HepG2 (cell line): ENCODE data around the gene PFKP. TPM values are rescaled to one million over a fixed set of nuclear protein-coding genes. Genes with fewer than 3 reads are reported as not detected.

ENCODE experiments used
- ATAC-seq: fragments of 200-7000 bp; cut with Tn5 transposase; 3 replicates; pipeline ENCODE4 v1.9.1; 2020; ENCODE audit warnings: mild to moderate bottlenecking, moderate library complexity
- BruUV-seq: library from RNA; stranded (reverse); fragments of 400-500 nt; replicated peaks from 2 replicates; lab custom pipeline; 2021; lab: Mats Ljungman, UMichigan
- CTCF ChIA-PET: fragments of 300-600 bp; formaldehyde crosslinking; extraction: SDS; loops from one replicate; lab custom pipeline; 2021; ENCODE audit warnings: low total read pairs, inconsistent platforms, low intra/inter-chr PET ratio; lab: Yijun Ruan, JAX
- POLR2A ChIA-PET: fragments of 350-600 bp; sonication (Branson Sonifier 250); formaldehyde crosslinking; loops from one replicate; lab custom pipeline; 2020; ENCODE audit warnings: antibody characterized with exemption, inconsistent platforms; lab: Yijun Ruan, JAX
- DNase-seq: peaks from one replicate; pipeline ENCODE4 v3.0.0-alpha.2; 2015; ENCODE audit warnings: low spot score
- FAIRE-seq: peaks from 3 replicates; lab custom pipeline; 2011; peaks lifted over from hg19 to GRCh38; lab: Jason Lieb, UNC
- H2AFZ ChIP-seq: one replicate; pipeline ENCODE4 v1.6.1; 2011; ENCODE audit warnings: low read length, inconsistent platforms
- H3K27ac ChIP-seq: fragments of 300-600 bp; 3 replicates; pipeline ENCODE4 v1.8.0; 2011; ENCODE audit warnings: mixed run types, mild to moderate bottlenecking, mixed read lengths, low read length, inconsistent platforms; ENCODE audit not compliant: insufficient read depth; ENCODE audit errors: extremely low read length
- H3K27me3 ChIP-seq, 2 experiments: fragments of 200-600 bp in 1 of 2; 2 replicates in 1 of 2; 3 replicates in 1 of 2; pipeline versions ENCODE4 v1.6.0 to v1.8.0; 2011; ENCODE audit warnings: low read length in 2 of 2, mild to moderate bottlenecking in 2 of 2, moderate library complexity in 2 of 2, inconsistent platforms in 1 of 2; ENCODE audit not compliant: insufficient read depth in 2 of 2, control insufficient read depth in 1 of 2
- H3K36me3 ChIP-seq, 2 experiments: fragments of 200-600 bp in 1 of 2; replicated peaks in 1 of 2; 2 replicates in 1 of 2; 3 replicates in 1 of 2; pipeline versions ENCODE4 v1.5.1 to v1.8.0; 2011; ENCODE audit warnings: low read length in 2 of 2, inconsistent platforms in 1 of 2; ENCODE audit not compliant: insufficient read depth in 2 of 2, control insufficient read depth in 1 of 2
- H3K4me1 ChIP-seq: 2 replicates; pipeline ENCODE4 v1.5.1; 2012; ENCODE audit warnings: low read length, inconsistent platforms; ENCODE audit not compliant: insufficient read depth
- H3K4me2 ChIP-seq: 2 replicates; pipeline ENCODE4 v1.6.0; 2011; ENCODE audit warnings: low read depth, low read length, inconsistent platforms
- H3K4me3 ChIP-seq, 3 experiments: fragments of 200-600 bp in 1 of 3; sonication (generic), shearing (Covaris generic) in 1 of 3; replicated peaks in 1 of 3; 2 replicates each; pipeline ENCODE4 v1.5.1; 2011 to 2016; ENCODE audit warnings: low read length in 3 of 3, inconsistent platforms in 2 of 3, low read depth in 2 of 3, mild to moderate bottlenecking in 2 of 3, control low read depth in 1 of 3, mixed read lengths in 1 of 3; ENCODE audit not compliant: insufficient read depth in 1 of 3
- H3K79me2 ChIP-seq: one replicate; pipeline ENCODE4 v1.6.1; 2011; ENCODE audit warnings: low read length, inconsistent platforms; ENCODE audit not compliant: insufficient read depth
- H3K9ac ChIP-seq: 2 replicates; pipeline ENCODE4 v1.6.0; 2011; ENCODE audit warnings: mild to moderate bottlenecking, low read depth, low read length, inconsistent platforms; ENCODE audit not compliant: insufficient read depth
- H3K9me3 ChIP-seq: 2 replicates; pipeline ENCODE4 v1.5.1; 2012; ENCODE audit warnings: mild to moderate bottlenecking, low read length
- H4K20me1 ChIP-seq: 2 replicates; pipeline ENCODE4 v1.6.0; 2011; ENCODE audit warnings: inconsistent platforms, mild to moderate bottlenecking, low read length, moderate library complexity; ENCODE audit not compliant: insufficient read depth
- ARNTL ChIP-seq: sonication (generic); formaldehyde crosslinking; IDR thresholded peaks from 2 replicates; pipeline ENCODE4 v1.4.0; 2020; ENCODE audit warnings: mild to moderate bottlenecking, missing genetic modification reagents
- BORCS8-MEF2B ChIP-seq: sonication (generic); formaldehyde crosslinking; IDR thresholded peaks from 2 replicates; pipeline ENCODE4 v1.8.0; 2022; ENCODE audit warnings: mild to moderate bottlenecking, missing genetic modification reagents
- CENPX ChIP-seq: sonication (generic); formaldehyde crosslinking; IDR thresholded peaks from 2 replicates; pipeline ENCODE4 v1.9.0; 2021; ENCODE audit warnings: mild to moderate bottlenecking, missing genetic modification reagents, moderate library complexity
- ERF ChIP-seq: IDR thresholded peaks from 2 replicates; pipeline ENCODE4 v1.6.1; 2018; ENCODE audit warnings: missing biosample characterization, missing genetic modification reagents
- IRF9 ChIP-seq: sonication (generic); formaldehyde crosslinking; IDR thresholded peaks from 2 replicates; pipeline ENCODE4 v1.8.0; 2022; ENCODE audit warnings: missing genetic modification reagents, mild to moderate bottlenecking, borderline replicate concordance
- MAFK ChIP-seq, 2 experiments: IDR thresholded peaks in 1 of 2; conservative IDR thresholded peaks in 1 of 2; 2 replicates each; pipeline ENCODE4 v1.6.1; 2011; ENCODE audit warnings: improper control_type of control experiment in 2 of 2, low read length in 2 of 2
- MLX ChIP-seq: IDR thresholded peaks from 2 replicates; pipeline ENCODE4 v1.6.1; 2016
- PHF8 ChIP-seq: sonication (generic); formaldehyde crosslinking; IDR thresholded peaks from 2 replicates; pipeline ENCODE4 v1.5.0; 2020; ENCODE audit warnings: missing genetic modification reagents
- POLR2G ChIP-seq: fragments of 200-400 bp; formaldehyde crosslinking; IDR thresholded peaks from 2 replicates; pipeline ENCODE4 v1.6.1; 2018; ENCODE audit warnings: mild to moderate bottlenecking, low read depth, low read length, moderate library complexity
- PRDM15 ChIP-seq: sonication (generic); formaldehyde crosslinking; IDR thresholded peaks from 2 replicates; pipeline ENCODE4 v1.4.0; 2020; ENCODE audit warnings: missing genetic modification reagents
- SALL1 ChIP-seq: sonication (generic); formaldehyde crosslinking; IDR thresholded peaks from 2 replicates; pipeline ENCODE4 v1.8.0; 2022; ENCODE audit warnings: mild to moderate bottlenecking, missing genetic modification reagents
- ZC3H4 ChIP-seq: sonication (generic); formaldehyde crosslinking; IDR thresholded peaks from 2 replicates; pipeline ENCODE4 v1.4.0; 2020; ENCODE audit warnings: missing genetic modification reagents, borderline replicate concordance
- ZNF256 ChIP-seq: sonication (generic); formaldehyde crosslinking; conservative IDR thresholded peaks from 2 replicates; pipeline ENCODE4 v1.4.0; 2020; ENCODE audit warnings: missing genetic modification reagents
- ZNF260 ChIP-seq: sonication (generic); formaldehyde crosslinking; IDR thresholded peaks from 2 replicates; pipeline ENCODE4 v1.4.0; 2020; ENCODE audit warnings: missing genetic modification reagents, low read depth, mild to moderate bottlenecking, borderline replicate concordance
- ZNF431 ChIP-seq: sonication (generic); formaldehyde crosslinking; IDR thresholded peaks from 2 replicates; pipeline ENCODE4 v1.9.0; 2022; ENCODE audit warnings: missing genetic modification reagents, low read depth, mild to moderate bottlenecking, borderline replicate concordance
- ZNF576 ChIP-seq: sonication (generic); formaldehyde crosslinking; IDR thresholded peaks from 2 replicates; pipeline ENCODE4 v1.4.0; 2020; ENCODE audit warnings: mild to moderate bottlenecking, missing genetic modification reagents
- ZNF775 ChIP-seq: sonication (generic); formaldehyde crosslinking; IDR thresholded peaks from 2 replicates; pipeline ENCODE4 v1.4.0; 2020; ENCODE audit warnings: missing genetic modification reagents, mild to moderate bottlenecking, moderate library complexity, borderline replicate concordance
- WGBS: methylation state at CpG from one replicate; pipeline ENCODE4 v1.1.6; 2017; ENCODE audit warnings: low lambda C conversion rate; 5-methylcytosine and 5-hydroxymethylcytosine counted together
- in situ Hi-C: cut with HindIII; loops from 2 replicates; pipeline ENCODE4 v1.10.0; 2017; ENCODE audit warnings: low pct_unique_long_range_greater_than_20kb; ENCODE audit not compliant: extremely low pct_ligation_motif_present
- intact Hi-C: fragments of 100-400 bp; cut with micrococcal nuclease; formaldehyde crosslinking; loops from one replicate; pipeline ENCODE4 v1.10.0; 2022; ENCODE audit not compliant: unreplicated experiment
- polyA plus RNA-seq, 8 experiments: library from polyadenylated mRNA; depleted of rRNA in 3 of 8; stranded (reverse) in 7 of 8; unstranded in 1 of 8; fragments of >200 nt; fragmentation: Illumina TruSeq in 4 of 8; extraction: Trizol in 4 of 8; gene quantifications; 2 replicates each; pipeline versions ENCODE4 v1.2.1 to v1.2.3, GENCODE V29; 2011 to 2016; ENCODE audit warnings: low read depth in 4 of 8, missing spikeins in 1 of 8, mixed read lengths in 1 of 8; ENCODE audit not compliant: insufficient read depth in 1 of 8
- total RNA-seq, 5 experiments: library from RNA; depleted of rRNA; stranded (reverse); fragments of >200 nt; fragmentation: Illumina TruSeq; extraction: Trizol; gene quantifications; 2 replicates each; pipeline ENCODE4 v1.2.3, GENCODE V29; 2016; ENCODE audit warnings: low read depth in 1 of 5

Gene PFKP
- total and polyA plus RNA-seq, 2 of the 13 experiments (the other 11 are each of a cell fraction or from before 2014, with no cell fraction given), result 0.80 to 2.4 TPM

- CTCF ChIA-PET, result no interaction called here
- Histone ChIP-seq H3K79me2 (no peaks in the 10 kb centered on the region), H4K20me1 (0 out of 2 replicates have a peak, but pooled peaks cover 2% of the 10 kb centered on the region), H3K27ac (no peak overlapping the region), H3K4me2 (no peak overlapping the region), H3K36me3 (no peaks in the 10 kb centered on the region), H3K9ac (no peak overlapping the region), H2AFZ (no peak overlapping the region), H3K4me3 (no peak overlapping the region)
- FAIRE-seq (no peak), ATAC-seq (no peak), DNase-seq (no peak)
- BruUV-seq, result no TSS peak
- in situ Hi-C loops (no loop called here), intact Hi-C loops (no loop called here)
- POLR2A ChIA-PET, result no interaction called here
- 73% methylated on average over 5 of the region's 5 CpGs for WGBS
- TF ChIP-seq ZNF431 (CRISPR knock-in tag), result no peak
- no peak for TF ChIP-seq PRDM15
- no peak for TF ChIP-seq ZNF775
- no peak for TF ChIP-seq MLX (CRISPR knock-in tag)
- TF ChIP-seq ARNTL (CRISPR knock-in tag), result no peak
- TF ChIP-seq ZC3H4 (CRISPR knock-in tag), result no peak
- TF ChIP-seq MAFK (conservative IDR thresholded peaks at IDR 0.05 in 1 of 2, IDR thresholded peaks at IDR 0.05 in 1 of 2; ENCODE audit: low read length in 2 of 2), result no peak
- no peak for TF ChIP-seq CENPX (CRISPR knock-in tag)
- TF ChIP-seq POLR2G, result no peak
- no peak for TF ChIP-seq ERF
- TF ChIP-seq ZNF260 (CRISPR knock-in tag), result no peak
- TF ChIP-seq IRF9 (CRISPR knock-in tag), result no peak
- TF ChIP-seq ZNF576 (CRISPR knock-in tag), result no peak
- TF ChIP-seq BORCS8-MEF2B (CRISPR knock-in tag), result no peak
- TF ChIP-seq SALL1, result no peak
- no peak for TF ChIP-seq ZNF256 (CRISPR knock-in tag)
- TF ChIP-seq PHF8 (CRISPR knock-in tag), result no peak
- TF ChIP-seq, all 625 proteins: peak for 0
- H3K9me3 ChIP-seq, result no peaks in the 10 kb centered on the region
- peaks cover 8% of the 10 kb centered on the region; the same call in 1 of the 2 replicates for H3K4me1 ChIP-seq
- H3K27me3 ChIP-seq, result no peaks in the 10 kb centered on the region
These were observed 39.6 kb downstream of the PFKP start for GRCh38 chr10:3106928-3107425.
